Stomach (tissue), 9 donors: ENCODE results near the gene MAPK13. TPM values are rescaled to one million over a fixed set of nuclear protein-coding genes. Genes with fewer than 3 reads are reported as not detected.

Experiments used
- DNase-seq, 2 donors: peaks; one replicate each; pipeline versions ENCODE4 v3.0.0 to v3.0.0-alpha.2; 2013 to 2019
- H3K27ac ChIP-seq, 5 donors: fragments of 200-600 bp in 4 of 5; sonication (generic) in 4 of 5; one replicate each; pipeline ENCODE4 v1.5.1; 2013 to 2019; ENCODE audit warnings: mild to moderate bottlenecking in 1 of 5, moderate library complexity in 1 of 5
- H3K27me3 ChIP-seq, 3 donors: fragments of 200-600 bp; sonication (generic); one replicate each; pipeline ENCODE4 v1.5.1; 2017 to 2019; ENCODE audit warnings: mixed run types in 1 of 3
- H3K36me3 ChIP-seq, 4 donors: fragments of 200-600 bp; sonication (generic); 1 replicate in 3 of 4; 2 replicates in 1 of 4; pipeline ENCODE4 v1.5.1; 2016 to 2019
- H3K4me1 ChIP-seq, 4 donors: fragments of 200-600 bp; sonication (generic); one replicate each; pipeline ENCODE4 v1.5.1; 2016 to 2019
- H3K4me3 ChIP-seq, 4 donors: fragments of 200-600 bp; sonication (generic) in 3 of 4; one replicate each; pipeline ENCODE4 v1.5.1; 2016 to 2019; ENCODE audit warnings: mild to moderate bottlenecking in 1 of 4
- H3K9me3 ChIP-seq, 4 donors: fragments of 200-600 bp; sonication (generic); one replicate each; pipeline ENCODE4 v1.5.1; 2016 to 2019
- EP300 ChIP-seq: sonication (generic); formaldehyde crosslinking; IDR thresholded peaks from one replicate; pipeline ENCODE4 v1.6.1; 2017; ENCODE audit warnings: antibody characterized with exemption
- POLR2A ChIP-seq, 4 donors: fragments of 450-650 bp; IDR thresholded peaks; one replicate each; pipeline ENCODE4 v1.6.1; 2016; ENCODE audit warnings: antibody characterized with exemption in 4 of 4, control low read depth in 2 of 4, mild to moderate bottlenecking in 1 of 4, moderate library complexity in 1 of 4
- POLR2AphosphoS5 ChIP-seq, 3 donors: sonication (generic); formaldehyde crosslinking; IDR thresholded peaks; one replicate each; pipeline ENCODE4 v1.6.1; 2016; ENCODE audit warnings: antibody characterized with exemption in 3 of 3
- WGBS, 5 donors: extraction: QIAGEN DNeasy Blood & Tissue Kit in 3 of 5; methylation state at CpG; one replicate each; pipeline versions ENCODE4 v1.1.5 to v1.1.7; 2013 to 2018; 5-methylcytosine and 5-hydroxymethylcytosine counted together
- intact Hi-C: fragments of 100-400 bp; cut with DNase I; formaldehyde crosslinking; loops from one replicate; pipeline ENCODE4 v1.15.1; 2023; ENCODE audit warnings: low total_unique reads
- polyA plus RNA-seq, 3 donors: library from polyadenylated mRNA; stranded (reverse); fragments of 200-250 nt; gene quantifications; one replicate each; pipeline ENCODE4 v1.2.3, GENCODE V29; 2013
- total RNA-seq, 5 donors: library from RNA; depleted of rRNA; stranded (reverse); fragments of >200 nt; gene quantifications; one replicate each; pipeline versions ENCODE4 v1.1.0 to v1.2.3, GENCODE V29; 2014 to 2016
- TF ChIP-seq, protein P1 (sequence below), 7 experiments: fragments of 450-650 bp in 4 of 7; fragments of 200-600 bp in 3 of 7; sonication (generic) in 3 of 7; IDR thresholded peaks; one replicate each; pipeline ENCODE4 v1.5.1; 2016 to 2019; ENCODE audit warnings: antibody characterized with exemption in 7 of 7, control low read depth in 2 of 7, mild to moderate bottlenecking in 1 of 7
- donor health status: healthy with polysubstance abuse.
- donor health status: Bipolar disorder and iron deficiency.
- donor health status: healthy.

MAPK13 gene
- total and polyA plus RNA-seq, 8 donors: 19.8 to 95.9 (median 34.5) TPM

DNA sequence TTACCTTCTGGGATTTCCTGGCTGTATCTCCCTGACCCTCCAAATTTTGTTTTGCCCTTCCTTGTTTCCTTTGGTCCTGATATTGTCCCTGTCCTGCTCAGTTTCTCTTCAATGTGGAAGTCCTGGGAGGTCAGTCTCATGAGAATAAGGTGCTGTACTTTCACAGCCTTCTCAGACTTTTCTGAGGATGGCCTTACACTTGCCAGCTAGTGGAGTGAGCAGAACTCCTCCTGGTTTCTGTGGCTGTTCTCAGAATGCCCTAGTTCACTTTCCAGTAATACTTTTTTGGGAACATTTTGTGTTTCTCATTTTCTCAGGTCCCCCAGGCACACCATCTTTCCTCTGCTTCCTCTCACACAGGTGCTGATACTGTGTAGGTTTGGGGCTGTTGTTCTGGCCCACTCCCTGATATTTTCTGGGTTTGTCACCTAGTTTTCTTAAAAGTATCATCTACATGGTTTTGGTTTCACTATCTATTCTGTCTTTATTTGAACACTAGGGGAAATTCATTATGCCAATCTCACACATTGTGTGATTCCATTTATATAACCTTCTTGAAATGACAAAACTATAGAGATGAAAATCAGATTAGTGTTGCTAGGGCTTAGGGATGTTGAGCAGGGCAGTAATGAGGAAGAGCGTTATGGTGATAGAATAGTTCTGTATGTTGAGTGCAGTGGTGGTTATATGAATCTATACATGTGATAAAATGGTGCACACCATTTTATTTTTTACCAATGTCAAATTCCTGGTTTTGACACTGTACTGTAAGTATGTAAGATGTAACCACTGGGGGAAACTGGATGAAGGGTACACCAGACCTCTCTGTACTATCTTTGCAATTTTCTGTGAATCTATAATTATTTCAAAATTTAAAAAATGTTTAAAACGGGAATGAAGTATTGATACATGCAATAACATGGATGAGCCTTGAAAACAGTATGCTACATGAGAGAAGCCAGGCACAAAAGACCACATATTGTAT lies 39.0 kb downstream of the MAPK13 start:
- Histone ChIP-seq H3K9me3 (no peaks in the 10 kb centered on the region), H3K27me3 (no peaks in the 10 kb centered on the region), H3K4me3 (no peak overlapping the region), H3K27ac (no peak overlapping the region), H3K4me1 (no peaks in the 10 kb centered on the region), H3K36me3 (no peaks in the 10 kb centered on the region)
- TF ChIP-seq, protein P1, sequence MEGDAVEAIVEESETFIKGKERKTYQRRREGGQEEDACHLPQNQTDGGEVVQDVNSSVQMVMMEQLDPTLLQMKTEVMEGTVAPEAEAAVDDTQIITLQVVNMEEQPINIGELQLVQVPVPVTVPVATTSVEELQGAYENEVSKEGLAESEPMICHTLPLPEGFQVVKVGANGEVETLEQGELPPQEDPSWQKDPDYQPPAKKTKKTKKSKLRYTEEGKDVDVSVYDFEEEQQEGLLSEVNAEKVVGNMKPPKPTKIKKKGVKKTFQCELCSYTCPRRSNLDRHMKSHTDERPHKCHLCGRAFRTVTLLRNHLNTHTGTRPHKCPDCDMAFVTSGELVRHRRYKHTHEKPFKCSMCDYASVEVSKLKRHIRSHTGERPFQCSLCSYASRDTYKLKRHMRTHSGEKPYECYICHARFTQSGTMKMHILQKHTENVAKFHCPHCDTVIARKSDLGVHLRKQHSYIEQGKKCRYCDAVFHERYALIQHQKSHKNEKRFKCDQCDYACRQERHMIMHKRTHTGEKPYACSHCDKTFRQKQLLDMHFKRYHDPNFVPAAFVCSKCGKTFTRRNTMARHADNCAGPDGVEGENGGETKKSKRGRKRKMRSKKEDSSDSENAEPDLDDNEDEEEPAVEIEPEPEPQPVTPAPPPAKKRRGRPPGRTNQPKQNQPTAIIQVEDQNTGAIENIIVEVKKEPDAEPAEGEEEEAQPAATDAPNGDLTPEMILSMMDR (IDR thresholded peaks at IDR 0.05): no peak
- TF ChIP-seq POLR2AphosphoS5 (IDR thresholded peaks at IDR 0.05): no peak
- no peak for TF ChIP-seq EP300
- no peak for TF ChIP-seq POLR2A (IDR thresholded peaks at IDR 0.05)
- WGBS, 5 donors: 91 to 96% (median 94%) methylated on average over 2 of the region's 2 CpGs
- intact Hi-C loops: no loop called here
- DNase-seq: no peak

DNA sequence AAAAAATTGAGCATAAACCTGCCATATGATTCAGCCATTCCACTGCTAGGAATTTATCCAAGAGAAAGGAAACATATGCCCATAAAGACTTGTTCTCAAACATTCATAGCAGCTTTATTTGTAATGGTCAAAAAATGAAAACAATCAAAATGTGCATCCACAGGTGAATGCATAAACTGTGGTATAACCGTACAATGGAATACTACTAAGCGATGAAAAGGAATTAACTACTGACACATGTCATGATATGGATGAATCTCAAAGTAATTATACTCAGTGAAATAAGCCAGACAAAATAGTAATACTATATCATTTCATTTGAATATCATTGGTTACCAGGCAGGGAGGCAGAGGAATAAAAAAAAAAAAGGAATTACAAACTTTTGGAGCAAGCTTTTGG lies 40.4 kb downstream of the MAPK13 start:
- WGBS, 5 donors: 95 to 100% (median 98%) methylated on average over 2 of the region's 2 CpGs
- intact Hi-C loops: no loop called here
- TF ChIP-seq POLR2AphosphoS5 (IDR thresholded peaks at IDR 0.05) (no peak), POLR2A (IDR thresholded peaks at IDR 0.05) (no peak), EP300 (no peak)
- TF ChIP-seq, protein P1 (IDR thresholded peaks at IDR 0.05): no peak
- no peak for DNase-seq
- H3K27me3 ChIP-seq: no peaks in the 10 kb centered on the region
- H3K36me3 ChIP-seq: no peaks in the 10 kb centered on the region
- H3K4me3 ChIP-seq: no peak overlapping the region
- no peaks in the 10 kb centered on the region for H3K4me1 ChIP-seq
- no peak overlapping the region for H3K27ac ChIP-seq
- no peaks in the 10 kb centered on the region for H3K9me3 ChIP-seq

DNA sequence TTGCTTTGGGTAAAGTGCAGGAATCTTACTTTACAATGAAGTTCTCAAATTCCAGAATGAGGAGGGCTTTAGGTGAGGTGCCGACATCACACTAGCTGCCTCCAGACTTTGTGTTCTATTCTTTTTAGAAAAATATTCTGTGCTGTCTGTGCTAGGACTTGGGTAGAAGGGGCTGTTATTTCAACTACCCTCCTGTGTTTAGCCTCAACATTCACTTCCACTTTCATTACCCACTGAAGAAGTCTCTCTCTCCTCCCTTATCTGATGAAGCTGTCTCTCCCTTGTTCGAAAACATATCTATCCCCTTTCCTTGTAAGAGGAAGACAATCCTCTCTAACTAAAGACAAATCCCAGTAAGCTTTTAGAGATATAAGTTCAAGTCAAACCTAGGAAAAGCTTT lies 41.3 kb downstream of the MAPK13 start:
- no peaks in the 10 kb centered on the region for H3K9me3 ChIP-seq
- no peaks in the 10 kb centered on the region for H3K27me3 ChIP-seq
- DNase-seq: no peak
- no peak overlapping the region for H3K4me3 ChIP-seq
- no peaks in the 10 kb centered on the region for H3K4me1 ChIP-seq
- TF ChIP-seq EP300: no peak
- TF ChIP-seq POLR2AphosphoS5 (IDR thresholded peaks at IDR 0.05): no peak
- TF ChIP-seq, protein P1 (IDR thresholded peaks at IDR 0.05): no peak
- TF ChIP-seq POLR2A (IDR thresholded peaks at IDR 0.05): no peak
- WGBS, 5 donors: 78 to 85% (median 81%) methylated on average over 2 of the region's 2 CpGs
- H3K27ac ChIP-seq: no peak overlapping the region
- intact Hi-C loops: no loop called here
- H3K36me3 ChIP-seq: no peaks in the 10 kb centered on the region

DNA sequence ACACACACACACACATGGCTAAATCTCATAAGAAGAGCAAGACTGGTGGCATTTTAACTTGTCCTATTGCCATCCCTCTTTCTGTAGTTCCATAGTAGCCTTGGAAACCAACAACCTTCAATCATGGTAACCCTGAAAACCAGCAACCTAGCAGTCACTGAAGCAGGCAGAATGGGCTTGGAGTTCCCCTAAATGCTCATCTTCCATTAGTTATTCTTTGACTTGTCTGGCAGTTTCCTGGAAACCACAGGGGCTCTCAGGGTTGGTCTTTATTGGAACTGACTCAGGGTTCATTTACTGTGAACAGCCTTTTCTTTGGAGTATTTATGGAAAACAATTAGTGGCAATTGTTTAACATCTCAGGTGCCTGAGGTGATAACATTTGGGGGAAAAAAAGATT lies 46.9 kb downstream of the MAPK13 start:
- H3K36me3 ChIP-seq: no peaks in the 10 kb centered on the region
- intact Hi-C loops: no loop called here
- no peak overlapping the region for H3K4me3 ChIP-seq
- H3K27ac ChIP-seq: no peak overlapping the region
- peaks cover 0 to 16% (median 9%) of the 10 kb centered on the region in 4 donors for H3K9me3 ChIP-seq
- H3K27me3 ChIP-seq: no peaks in the 10 kb centered on the region
- TF ChIP-seq EP300 (no peak), POLR2A (IDR thresholded peaks at IDR 0.05) (no peak), POLR2AphosphoS5 (IDR thresholded peaks at IDR 0.05) (no peak)
- TF ChIP-seq, protein P1 (IDR thresholded peaks at IDR 0.05): no peak
- no peak for DNase-seq
- no peaks in the 10 kb centered on the region for H3K4me1 ChIP-seq
